GM12878 (cell line): Measurements from ENCODE around the gene DPYSL4.

ENCODE experiments used
- CHD2 ChIP-seq: IDR thresholded peaks from 2 replicates; pipeline ENCODE4 v1.6.1; 2011; ENCODE audit warnings: low read depth, low read length, improper control_type of control experiment, borderline replicate concordance
- CTCF ChIP-seq, 3 experiments: IDR thresholded peaks in 2 of 3; conservative IDR thresholded peaks in 1 of 3; 2 replicates each; pipeline ENCODE4 v1.5.1; 2011; ENCODE audit warnings: low read depth in 3 of 3, low read length in 3 of 3, mild to moderate bottlenecking in 3 of 3, control low read depth in 2 of 3, moderate library complexity in 2 of 3, inconsistent platforms in 1 of 3, mixed read lengths in 1 of 3; ENCODE audit not compliant: control insufficient read depth in 2 of 3, insufficient read depth in 1 of 3; ENCODE audit errors: extremely low read depth in 1 of 3
- EP300 ChIP-seq, 2 experiments: fragments of 150-350 bp in 1 of 2; IDR thresholded peaks; 2 replicates each; pipeline ENCODE4 v1.6.1; 2011 to 2012; ENCODE audit warnings: low read depth in 2 of 2, low read length in 2 of 2, borderline replicate concordance in 1 of 2, improper control_type of control experiment in 1 of 2, inconsistent platforms in 1 of 2; ENCODE audit not compliant: control insufficient read depth in 1 of 2
- EZH2 ChIP-seq: IDR thresholded peaks from 2 replicates; pipeline ENCODE4 v1.6.1; 2012; ENCODE audit warnings: low read depth, mild to moderate bottlenecking, control low read depth, inconsistent platforms, low read length, borderline replicate concordance; ENCODE audit not compliant: control insufficient read depth
- LARP7 ChIP-seq: fragments of 450-650 bp; IDR thresholded peaks from 2 replicates; pipeline ENCODE4 v1.6.1; 2017; ENCODE audit warnings: mild to moderate bottlenecking
- MXI1 ChIP-seq: fragments of 150-350 bp; IDR thresholded peaks from 2 replicates; pipeline ENCODE4 v1.6.1; 2011; ENCODE audit warnings: low read depth, mild to moderate bottlenecking, inconsistent platforms, low read length, improper control_type of control experiment
- MYB ChIP-seq: fragments of 150-350 bp; IDR thresholded peaks from 2 replicates; pipeline ENCODE4 v1.6.1; 2014; ENCODE audit warnings: mild to moderate bottlenecking, low read depth, low read length, borderline replicate concordance
- NFXL1 ChIP-seq: fragments of 450-650 bp; IDR thresholded peaks from 2 replicates; pipeline ENCODE4 v1.6.1; 2017; ENCODE audit warnings: antibody characterized with exemption, mild to moderate bottlenecking, borderline replicate concordance
- NFYB ChIP-seq: IDR thresholded peaks from 2 replicates; pipeline ENCODE4 v1.6.1; 2011; ENCODE audit warnings: low read depth, mild to moderate bottlenecking, low read length, improper control_type of control experiment, moderate library complexity; ENCODE audit not compliant: insufficient read depth
- PKNOX1 ChIP-seq: fragments of 450-650 bp; IDR thresholded peaks from 2 replicates; pipeline ENCODE4 v1.6.1; 2016; ENCODE audit warnings: mild to moderate bottlenecking
- POLR2A ChIP-seq: IDR thresholded peaks from 2 replicates; pipeline ENCODE4 v1.6.1; 2011; ENCODE audit warnings: low read depth, mild to moderate bottlenecking, low read length
- RCOR1 ChIP-seq: conservative IDR thresholded peaks from 2 replicates; pipeline ENCODE4 v1.6.1; 2012; ENCODE audit warnings: low read depth, low read length, improper control_type of control experiment

- TF ChIP-seq CTCF (IDR thresholded peaks at IDR 0.05 in 2 of 3, conservative IDR thresholded peaks at IDR 0.05 in 1 of 3; ENCODE audit: control insufficient read depth in 2 of 3, extremely low read depth in 1 of 3, insufficient read depth in 1 of 3, low read depth in 3 of 3, low read length in 3 of 3) (no peak), RCOR1 (no peak), CHD2 (no peak), POLR2A (no peak), MYB (no peak), EP300 (IDR thresholded peaks at IDR 0.05; ENCODE audit: borderline replicate concordance in 1 of 2, control insufficient read depth in 1 of 2, low read depth in 2 of 2, low read length in 2 of 2) (no peak), NFXL1 (no peak), EZH2 (no peak), NFYB (no peak), LARP7 (no peak), PKNOX1 (no peak), MXI1 (no peak)
Observed at GRCh38 chr10:132181691-132182425, 4.9 kb upstream of the DPYSL4 start.
